Ovary (tissue), 3 donors: Measurements from ENCODE around the gene CD4.

Experiments
- CTCF ChIP-seq, 3 donors: fragments of 450-650 bp in 2 of 3; fragments of 200-600 bp in 1 of 3; IDR thresholded peaks; one replicate each; pipeline versions ENCODE4 v1.5.1 to v1.8.0; 2016 to 2022; ENCODE audit warnings: antibody characterized with exemption in 3 of 3, mild to moderate bottlenecking in 1 of 3
- EP300 ChIP-seq: sonication (generic); formaldehyde crosslinking; IDR thresholded peaks from one replicate; pipeline ENCODE4 v1.6.1; 2017; ENCODE audit warnings: antibody characterized with exemption
- POLR2A ChIP-seq: fragments of 450-650 bp; IDR thresholded peaks from one replicate; pipeline ENCODE4 v1.6.1; 2017; ENCODE audit warnings: antibody characterized with exemption, mild to moderate bottlenecking, moderate library complexity
- donor health status: DM: no; HTN: no; CAD: no.

- TF ChIP-seq EP300: no peak
- TF ChIP-seq CTCF (IDR thresholded peaks at IDR 0.05): no peak
- TF ChIP-seq POLR2A: no peak
These were observed 14.7 kb upstream of the CD4 start for GRCh38 chr12:6774499-6775062.
